HG03139 (cell line): ENCODE measurements around the gene PDE4D.

Experiments used
- ATAC-seq: cut with Tn5 transposase; IDR thresholded peaks from one replicate; pipeline ENCODE4 v1.9.1; 2021; ENCODE audit not compliant: unreplicated experiment

Gene PDE4D

GRCh38 chr5:59164041-59164830, 729.3 kb downstream of the PDE4D start:
- no peak for ATAC-seq

DNA sequence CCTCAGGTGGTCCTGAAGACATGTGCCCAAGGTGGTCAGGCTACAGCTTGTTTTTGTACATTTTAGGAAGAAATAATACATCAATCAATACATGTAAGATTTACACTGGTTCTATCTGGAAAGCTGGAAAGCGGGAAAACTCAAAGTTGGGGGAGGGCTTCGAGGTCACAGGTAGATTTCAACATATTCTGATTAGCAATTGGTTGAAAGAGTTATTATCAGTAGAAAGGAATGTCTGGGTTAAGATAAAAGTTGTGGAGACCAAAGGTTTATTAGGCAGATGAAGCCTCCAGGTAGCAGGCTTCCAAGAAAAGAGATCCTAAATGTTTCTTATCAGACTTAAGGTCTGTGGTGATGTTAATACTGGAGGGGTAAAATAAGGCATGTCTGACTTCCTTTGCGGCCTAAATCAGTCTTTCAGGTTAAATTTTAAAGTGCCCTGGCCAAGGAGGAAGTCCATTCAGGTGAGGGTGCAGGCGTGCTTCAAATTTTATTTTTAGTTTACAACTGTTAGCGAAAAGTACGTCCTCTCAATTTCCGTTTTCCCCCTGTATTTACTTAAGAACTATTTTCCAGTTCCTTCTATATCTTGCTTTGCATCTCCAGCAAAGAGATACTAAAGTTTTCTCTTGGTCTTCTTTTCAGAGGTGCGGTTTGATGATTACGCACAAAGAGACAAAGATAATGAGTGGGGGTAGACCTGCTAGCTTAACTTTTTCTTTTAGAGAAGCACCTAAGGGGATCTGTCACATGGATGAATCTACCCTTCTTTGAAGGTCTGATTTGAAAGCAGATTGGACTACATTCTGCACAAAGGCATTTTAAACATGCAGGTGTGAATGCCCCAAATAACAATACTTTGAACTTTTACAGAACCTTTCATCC, 732.1 kb downstream of the PDE4D start:
- ATAC-seq, result no peak

- ATAC-seq, result no peak
These were observed 734.7 kb downstream of the PDE4D start for GRCh38 chr5:59158637-59159391.

DNA sequence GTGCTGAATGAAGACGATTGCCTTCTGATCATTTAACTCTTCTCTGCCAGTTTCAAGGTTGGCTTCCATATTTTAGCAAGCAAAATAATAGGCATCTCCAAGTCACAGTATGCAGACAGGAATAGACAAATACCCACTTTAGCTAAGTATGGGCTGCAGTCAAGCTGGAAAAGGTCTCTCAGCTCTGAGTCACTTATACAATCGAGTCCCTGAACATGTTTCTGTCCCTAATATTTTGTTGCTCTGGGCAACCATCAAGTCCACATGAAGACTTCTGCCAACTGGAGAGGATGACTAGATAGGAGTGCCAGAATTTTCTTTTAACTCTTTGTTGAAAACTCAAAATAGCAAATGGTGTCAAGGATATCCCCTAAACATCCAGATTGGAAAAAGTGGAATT, 735.4 kb downstream of the PDE4D start:
- no peak for ATAC-seq

DNA sequence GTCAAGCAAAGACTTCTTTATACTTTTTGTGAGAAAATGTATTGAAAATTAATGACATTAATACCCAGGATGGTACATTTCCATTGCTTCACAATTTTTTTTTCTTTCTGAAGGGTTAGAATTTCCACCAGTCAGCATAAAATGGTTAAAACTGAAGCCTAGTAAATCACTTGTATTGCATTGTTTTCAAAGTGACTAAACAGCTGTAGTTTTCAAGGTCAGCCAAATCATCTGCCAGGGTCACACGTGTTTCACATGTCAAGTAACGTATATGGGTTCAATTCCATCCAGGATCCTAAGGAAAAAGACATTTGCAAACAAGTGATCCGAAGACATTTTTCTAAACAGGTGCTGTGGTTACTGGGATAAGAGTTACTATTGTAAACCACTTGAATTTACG, 736.5 kb downstream of the PDE4D start:
- no peak for ATAC-seq

GRCh38 chr5:59152701-59153245, 740.8 kb downstream of the PDE4D start:
- ATAC-seq, result no peak

DNA sequence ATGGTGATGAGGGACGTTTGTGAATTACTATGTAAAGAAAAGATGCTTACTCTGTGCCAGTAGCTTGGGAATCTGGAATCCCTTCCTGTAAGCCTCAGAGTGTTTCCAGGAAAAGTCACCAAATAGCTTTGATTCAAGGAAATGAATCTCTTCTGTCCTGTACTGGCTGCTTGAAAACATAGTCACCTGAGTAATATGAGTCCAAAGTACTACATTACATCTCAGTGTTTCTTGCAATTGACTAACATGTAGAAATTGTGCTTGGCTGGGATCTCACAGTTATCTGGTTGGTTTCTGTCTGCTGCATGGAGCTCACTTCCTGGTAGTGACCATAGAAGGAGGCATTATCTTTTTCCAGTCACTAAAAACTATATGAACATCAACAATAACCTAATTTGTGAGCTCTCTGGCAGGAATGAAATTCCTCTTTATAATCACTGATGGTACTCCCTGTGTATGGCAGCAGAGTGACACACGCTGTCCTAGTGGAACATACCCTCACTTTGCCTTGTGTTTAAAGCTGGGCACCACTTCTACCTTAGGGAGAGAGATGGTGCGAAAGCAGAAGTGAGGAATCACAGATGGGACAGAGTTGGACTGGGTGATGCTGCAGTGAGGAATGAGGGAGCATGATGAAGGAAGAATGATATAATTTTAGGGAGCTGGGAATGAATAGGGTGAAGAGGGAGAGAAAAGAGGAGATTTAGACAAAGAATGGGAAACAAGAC, 742.2 kb downstream of the PDE4D start:
- no peak for ATAC-seq

GRCh38 chr5:59149827-59150226, 743.7 kb downstream of the PDE4D start:
- ATAC-seq, result no peak

GRCh38 chr5:59149271-59149670, 744.3 kb downstream of the PDE4D start:
- ATAC-seq, result no peak

DNA sequence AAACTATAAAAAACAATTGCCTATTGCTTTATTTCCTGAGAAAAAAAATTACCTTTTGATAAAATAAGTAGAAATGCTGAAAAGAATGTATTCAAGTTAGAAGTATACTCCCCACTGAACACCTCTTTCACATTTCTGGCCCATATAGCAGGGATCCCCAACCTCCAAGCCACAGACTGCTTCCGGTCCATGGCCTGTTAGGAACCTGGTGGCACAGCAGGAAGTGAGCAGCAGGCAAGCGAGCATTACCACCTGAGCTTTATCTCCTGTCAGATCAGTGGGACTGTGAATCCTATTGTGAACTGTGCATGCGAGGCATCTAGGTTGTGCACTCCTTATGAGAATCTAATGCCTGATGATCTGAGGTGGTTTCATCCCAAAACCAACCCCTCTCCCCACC, 746.8 kb downstream of the PDE4D start:
- ATAC-seq, result no peak

- peak; percentile 94 for ATAC-seq
These were observed 749.6 kb downstream of the PDE4D start for GRCh38 chr5:59143926-59144333.

DNA sequence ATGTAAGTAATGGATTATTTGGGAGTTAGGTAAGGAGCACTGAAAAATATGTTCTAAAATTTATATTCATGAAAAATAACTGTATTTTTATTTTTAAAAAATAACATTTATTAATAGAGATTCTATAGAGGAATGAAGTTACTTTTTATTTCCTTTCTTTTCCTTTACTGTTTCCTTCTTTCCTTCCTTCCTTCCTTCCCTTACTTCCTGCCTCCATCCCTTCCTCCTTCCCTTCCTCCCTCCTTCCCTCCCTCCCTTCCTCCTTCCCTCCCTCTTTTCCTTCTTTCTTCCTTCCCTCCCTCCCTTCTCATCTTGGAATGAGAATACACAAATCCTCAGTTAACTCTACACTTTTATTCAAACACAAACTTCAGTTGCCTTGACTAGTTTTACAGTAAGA, 750.6 kb downstream of the PDE4D start:
- ATAC-seq, result no peak

GRCh38 chr5:59142138-59142537, 751.4 kb downstream of the PDE4D start:
- ATAC-seq, result no peak

DNA sequence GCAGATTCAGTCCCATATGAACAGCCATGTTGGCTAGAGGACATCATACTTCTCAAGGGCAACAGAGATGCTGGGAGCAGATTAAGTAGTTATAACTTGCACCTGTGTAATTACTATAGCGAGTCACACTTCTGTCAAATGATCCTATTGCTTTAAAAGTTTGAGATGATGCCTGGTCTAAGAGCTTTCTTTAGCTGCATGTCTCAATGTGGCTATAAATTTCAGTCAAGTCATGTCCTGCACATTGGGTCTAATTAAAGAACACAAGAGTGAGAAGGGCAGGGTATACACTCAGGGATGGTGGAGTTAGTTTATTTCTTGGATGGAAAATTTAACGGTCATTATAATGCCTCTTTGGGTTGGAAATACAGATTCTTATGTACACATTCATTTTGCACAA, 753.4 kb downstream of the PDE4D start:
- ATAC-seq, result no peak

DNA sequence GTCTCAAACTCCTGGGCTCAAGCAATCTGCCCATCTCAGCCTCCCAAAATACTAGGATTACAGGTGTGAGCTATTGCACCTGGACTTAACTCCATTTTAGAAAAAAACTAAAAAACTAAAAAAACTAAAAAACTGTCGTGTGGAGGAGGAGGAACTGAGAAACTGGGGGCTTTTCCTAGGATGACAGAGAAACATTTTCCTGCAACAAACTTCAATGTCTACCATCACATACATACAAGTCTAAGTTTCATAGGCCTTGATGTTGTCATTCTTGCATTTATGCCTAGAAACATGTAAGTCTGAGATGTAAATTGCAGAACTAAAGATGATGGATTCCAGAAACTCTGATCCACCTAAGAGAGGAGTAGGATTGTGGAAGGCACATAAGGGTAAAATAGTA, 753.8 kb downstream of the PDE4D start:
- ATAC-seq, result no peak

- no peak for ATAC-seq
These were observed 755.0 kb downstream of the PDE4D start for GRCh38 chr5:59138509-59138908.

DNA sequence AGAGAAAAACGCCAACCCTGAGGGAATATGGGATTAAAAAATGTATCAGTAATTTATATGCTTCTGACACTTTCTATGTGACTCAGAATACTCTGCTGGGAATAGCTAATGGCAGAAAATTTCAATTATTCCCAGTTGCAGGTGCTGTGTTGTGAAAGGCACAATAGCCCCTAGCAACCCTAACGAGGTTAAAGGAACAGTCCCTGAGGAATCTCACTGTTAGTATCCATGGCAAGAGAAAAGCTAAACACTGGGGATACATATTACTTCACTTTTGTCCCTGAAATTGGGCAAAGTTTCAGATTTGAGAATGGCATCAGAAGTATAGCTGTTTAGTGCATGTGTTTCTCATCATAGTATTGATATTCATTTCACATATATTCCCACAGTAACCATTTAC, 755.7 kb downstream of the PDE4D start:
- ATAC-seq, result no peak

DNA sequence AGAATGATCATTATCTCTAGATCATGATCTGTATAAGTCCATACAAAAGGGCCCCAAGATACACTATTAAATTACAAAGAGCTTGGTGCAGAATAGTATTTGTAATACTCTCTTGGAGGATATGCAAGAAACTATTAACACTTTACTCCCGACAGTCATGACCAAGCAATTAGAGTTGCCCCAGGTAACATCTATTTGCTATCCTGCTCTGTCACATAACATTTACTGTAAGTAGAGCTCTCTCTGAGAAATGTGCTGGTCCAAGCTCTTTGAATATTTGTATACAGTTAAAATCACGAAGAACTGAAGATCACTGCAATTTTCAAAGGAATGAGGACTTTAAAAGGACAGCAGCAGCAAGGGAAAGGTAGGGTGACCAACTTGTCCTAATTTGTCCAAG, 757.0 kb downstream of the PDE4D start:
- ATAC-seq, result no peak

- ATAC-seq, result no peak
These were observed 758.9 kb downstream of the PDE4D start for GRCh38 chr5:59134471-59135163.

GRCh38 chr5:59133764-59134261, 759.7 kb downstream of the PDE4D start:
- no peak for ATAC-seq
